CD8-positive, alpha-beta memory T cell (primary cell): ENCODE data around the gene DRC1. TPM values are rescaled to one million over a fixed set of nuclear protein-coding genes. Genes with fewer than 3 reads are reported as not detected.
A peak's percentile ranks its signal among the peaks of the same experiment; 100 is the strongest.

Experiments used
- CTCF ChIA-PET: fragments of 350-600 bp; sonication (Branson Sonifier 250); formaldehyde crosslinking; loops from one replicate; lab custom pipeline; 2021; ENCODE audit warnings: antibody characterized with exemption; lab: Charles Lee
- POLR2A ChIA-PET: fragments of 350-600 bp; sonication (Branson Sonifier 250); formaldehyde crosslinking; loops from one replicate; lab custom pipeline; 2021; ENCODE audit warnings: antibody characterized with exemption; lab: Charles Lee
- DNase-seq, 5 donors: peaks; one replicate each; pipeline versions ENCODE4 v3.0.0 to v3.0.0-alpha.2; 2020 to 2022; ENCODE audit warnings: mixed read lengths in 1 of 5
- H3K27ac ChIP-seq: one replicate; pipeline ENCODE4 v1.7.0; 2013; ENCODE audit warnings: low read depth, mild to moderate bottlenecking, low read length, moderate library complexity
- H3K27me3 ChIP-seq: 2 replicates; pipeline ENCODE4 v1.7.0; 2013; ENCODE audit warnings: low read length, mild to moderate bottlenecking; ENCODE audit not compliant: insufficient read depth, poor library complexity, severe bottlenecking
- H3K36me3 ChIP-seq: 2 replicates; pipeline ENCODE4 v1.7.0; 2013; ENCODE audit warnings: mild to moderate bottlenecking, low read length, moderate library complexity; ENCODE audit not compliant: insufficient read depth
- H3K4me1 ChIP-seq: 2 replicates; pipeline ENCODE4 v1.7.0; 2013; ENCODE audit warnings: mild to moderate bottlenecking, low read length, moderate library complexity; ENCODE audit not compliant: insufficient read depth
- H3K4me3 ChIP-seq: 2 replicates; pipeline ENCODE4 v1.7.0; 2013; ENCODE audit warnings: mild to moderate bottlenecking, low read length
- H3K9me3 ChIP-seq: 2 replicates; pipeline ENCODE4 v1.7.0; 2013; ENCODE audit warnings: mild to moderate bottlenecking, low read length
- H3K27ac Mint-ChIP-seq, 8 donors: one replicate each; pipeline ENCODE4 v1.8.0; 2020 to 2021; ENCODE audit warnings: mixed read lengths in 8 of 8, mild to moderate bottlenecking in 6 of 8, inconsistent platforms in 3 of 8, moderate library complexity in 3 of 8
- H3K27me3 Mint-ChIP-seq, 2 donors: one replicate each; pipeline ENCODE4 v1.8.0; 2020 to 2021; ENCODE audit warnings: mixed read lengths in 2 of 2, mild to moderate bottlenecking in 1 of 2, moderate library complexity in 1 of 2
- H3K36me3 Mint-ChIP-seq, 3 donors: one replicate each; pipeline ENCODE4 v1.8.0; 2020 to 2021; ENCODE audit warnings: mixed read lengths in 3 of 3, inconsistent platforms in 1 of 3, mild to moderate bottlenecking in 1 of 3
- H3K4me1 Mint-ChIP-seq, 3 donors: one replicate each; pipeline ENCODE4 v1.8.0; 2020 to 2021; ENCODE audit warnings: mixed read lengths in 3 of 3, inconsistent platforms in 1 of 3, mild to moderate bottlenecking in 1 of 3
- H3K4me3 Mint-ChIP-seq, 7 donors: one replicate each; pipeline ENCODE4 v1.8.0; 2020 to 2021; ENCODE audit warnings: mixed read lengths in 7 of 7, mild to moderate bottlenecking in 6 of 7, moderate library complexity in 4 of 7, inconsistent platforms in 2 of 7
- H3K9me3 Mint-ChIP-seq, 5 donors: one replicate each; pipeline ENCODE4 v1.8.0; 2020 to 2022; ENCODE audit warnings: mixed read lengths in 5 of 5, mild to moderate bottlenecking in 3 of 5, moderate library complexity in 2 of 5, inconsistent platforms in 1 of 5
- polyA plus RNA-seq: library from polyadenylated mRNA; unstranded; fragments of 300-500 nt; fragmentation: Illumina TruSeq; gene quantifications from one replicate; pipeline ENCODE4 v1.2.3, GENCODE V29; 2021
- total RNA-seq, 2 experiments: library from RNA; stranded (reverse); gene quantifications; one replicate each; pipeline ENCODE4 v1.2.3, GENCODE V29; 2021

Gene DRC1
- total and polyA plus RNA-seq, 3 experiments from 2014 or later, result not detected

GRCh38 chr2:26474261-26474785 is 72.6 kb downstream of the DRC1 start:
- ChIA-PET CTCF (no interaction called here), POLR2A (no interaction called here)
- no peaks in the 10 kb centered on the region for H3K27me3 Mint-ChIP-seq
- DNase-seq, result no peak
- peaks cover 0 to 8% (median 7%) of the 10 kb centered on the region in 5 donors for H3K9me3 Mint-ChIP-seq
- no peaks in the 10 kb centered on the region for H3K36me3 ChIP-seq
- no peak overlapping the region for H3K4me3 ChIP-seq
- H3K36me3 Mint-ChIP-seq, result peaks cover 0 to 7% (median 0%) of the 10 kb centered on the region in 3 donors
- H3K27ac Mint-ChIP-seq, result no peak overlapping the region
- no peak overlapping the region for H3K4me3 Mint-ChIP-seq
- no peaks in the 10 kb centered on the region for H3K4me1 ChIP-seq
- no peak overlapping the region for H3K27ac ChIP-seq
- H3K27me3 ChIP-seq, result no peaks in the 10 kb centered on the region
- H3K4me1 Mint-ChIP-seq, result peaks cover 3 to 6% (median 4%) of the 10 kb centered on the region in 3 donors
- peaks cover 3% of the 10 kb centered on the region for H3K9me3 ChIP-seq

DNA sequence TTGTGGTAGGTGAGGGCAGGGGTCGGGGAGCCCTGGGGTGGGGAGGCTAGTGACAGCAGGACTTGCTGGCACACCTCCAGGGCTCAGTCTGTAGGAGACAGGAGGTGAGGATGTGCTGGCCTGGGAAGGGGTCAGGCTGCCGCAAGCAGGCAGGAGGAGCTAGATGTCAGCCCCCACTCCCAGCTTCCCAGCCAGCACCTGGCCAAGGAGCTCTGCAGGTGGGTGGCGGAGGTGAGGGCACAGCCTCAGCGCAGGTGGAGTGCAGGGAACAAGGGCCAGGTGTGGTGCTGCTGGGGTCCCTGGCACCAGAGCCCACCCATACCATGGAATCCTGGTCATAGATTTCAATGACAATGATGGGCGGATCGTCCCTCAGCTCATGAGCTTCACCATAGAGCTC is 73.3 kb downstream of the DRC1 start:
- Histone ChIP-seq H3K36me3 (no peaks in the 10 kb centered on the region), H3K27me3 (no peaks in the 10 kb centered on the region), H3K27ac (no peak overlapping the region), H3K9me3 (no peaks in the 10 kb centered on the region), H3K4me3 (no peak overlapping the region), H3K4me1 (no peaks in the 10 kb centered on the region)
- Mint-ChIP-seq H3K36me3 (peaks cover 0 to 3% (median 0%) of the 10 kb centered on the region in 3 donors), H3K27ac (no peak overlapping the region), H3K9me3 (peaks cover 0 to 4% (median 1%) of the 10 kb centered on the region in 5 donors), H3K27me3 (no peaks in the 10 kb centered on the region), H3K4me3 (no peak overlapping the region), H3K4me1 (peaks cover 3 to 6% (median 4%) of the 10 kb centered on the region in 3 donors)
- no peak for DNase-seq
- POLR2A ChIA-PET, result no interaction called here
- CTCF ChIA-PET, result no interaction called here

DNA sequence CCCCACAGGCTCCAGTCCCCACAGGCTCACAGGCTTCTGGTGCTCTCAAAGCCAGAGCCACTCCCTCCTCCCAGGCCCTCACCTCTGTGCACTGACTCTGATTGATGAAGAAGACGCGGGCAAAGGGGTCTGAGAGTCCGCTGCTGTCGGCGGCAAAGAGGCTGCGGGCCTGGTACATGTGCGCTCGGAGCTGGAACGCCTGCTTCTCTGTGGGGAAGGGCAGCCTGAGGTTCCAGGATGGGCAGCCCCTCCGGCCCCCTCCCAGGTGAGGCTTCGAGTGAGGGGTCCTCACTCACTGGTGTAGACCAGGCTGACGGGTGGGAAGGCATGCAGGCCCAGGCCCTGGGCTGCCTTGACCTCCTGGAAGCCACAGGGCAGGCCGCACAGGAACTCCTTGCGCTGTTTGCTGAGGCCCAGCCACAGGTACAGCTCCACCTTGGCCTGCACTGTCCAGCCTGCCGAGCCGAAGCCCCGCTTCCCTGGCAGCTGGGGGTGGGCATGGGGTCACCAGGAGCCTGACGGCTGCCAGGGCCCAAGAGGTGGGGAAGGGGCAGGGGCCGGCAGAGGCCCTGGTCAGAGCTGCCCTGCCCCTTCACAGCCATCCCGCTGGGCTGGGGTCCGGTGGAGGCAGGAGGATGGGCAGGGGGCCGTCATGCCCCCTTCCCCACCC is 74.2 kb downstream of the DRC1 start:
- H3K4me3 Mint-ChIP-seq, result no peak overlapping the region
- no peaks in the 10 kb centered on the region for H3K27me3 Mint-ChIP-seq
- Histone ChIP-seq H3K27ac (no peak overlapping the region), H3K4me1 (no peaks in the 10 kb centered on the region), H3K9me3 (no peaks in the 10 kb centered on the region), H3K27me3 (no peaks in the 10 kb centered on the region), H3K4me3 (no peak overlapping the region), H3K36me3 (no peaks in the 10 kb centered on the region)
- peaks cover 3 to 6% (median 4%) of the 10 kb centered on the region in 3 donors for H3K4me1 Mint-ChIP-seq
- peaks cover 0 to 2% (median 0%) of the 10 kb centered on the region in 5 donors for H3K9me3 Mint-ChIP-seq
- H3K36me3 Mint-ChIP-seq, result no peaks in the 10 kb centered on the region
- ChIA-PET CTCF (no interaction called here), POLR2A (no interaction called here)
- no peak for DNase-seq
- H3K27ac Mint-ChIP-seq, result no peak overlapping the region

DNA sequence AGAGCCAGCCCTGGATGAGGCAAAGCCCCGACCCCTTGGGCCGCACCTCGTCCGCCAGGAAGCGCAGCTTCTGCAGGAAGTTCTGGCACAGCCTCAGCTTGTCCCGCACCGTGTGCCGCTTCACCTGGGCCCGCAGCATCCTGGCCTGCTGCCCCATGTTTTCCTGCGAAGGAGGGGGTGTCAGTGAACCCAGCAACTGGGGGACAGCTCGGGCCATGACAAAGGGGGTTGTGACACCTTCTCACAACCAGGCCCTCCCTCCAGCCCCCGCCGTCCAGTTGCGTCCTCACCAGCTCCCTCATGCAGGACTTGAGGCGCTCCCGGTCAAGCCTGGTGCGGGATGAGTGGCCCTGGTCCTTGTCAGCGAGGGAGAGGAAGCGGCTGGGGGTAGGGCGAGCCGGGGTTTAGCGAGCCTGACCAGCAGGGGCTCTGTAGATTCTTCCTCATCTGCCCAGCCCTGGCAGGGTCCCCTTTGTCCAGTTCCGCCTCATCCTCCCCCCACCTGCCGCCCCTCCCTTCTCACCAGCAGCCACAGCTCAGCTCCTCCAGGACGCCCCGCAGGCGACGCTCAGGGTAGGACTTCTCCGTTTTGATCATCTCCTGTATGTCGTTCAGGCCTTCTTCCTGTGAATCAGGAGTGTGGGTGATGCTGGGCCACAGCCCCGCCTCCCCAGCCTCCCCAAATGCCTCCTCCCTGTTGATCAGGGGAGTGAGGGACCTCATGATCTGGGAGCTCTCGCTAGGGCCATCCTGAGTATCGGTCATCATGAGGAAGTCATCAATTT is 75.6 kb downstream of the DRC1 start:
- Histone ChIP-seq H3K27ac (no peak overlapping the region), H3K36me3 (no peaks in the 10 kb centered on the region), H3K27me3 (no peaks in the 10 kb centered on the region), H3K4me3 (no peak overlapping the region), H3K4me1 (no peaks in the 10 kb centered on the region), H3K9me3 (no peaks in the 10 kb centered on the region)
- POLR2A ChIA-PET, result no interaction called here
- H3K9me3 Mint-ChIP-seq, result no peaks in the 10 kb centered on the region
- peak overlapping the region in 5 of 7 donors; percentile 53 to 76 (median 68) for H3K4me3 Mint-ChIP-seq
- H3K27me3 Mint-ChIP-seq, result no peaks in the 10 kb centered on the region
- no peak for DNase-seq
- peak overlapping the region in 4 of 8 donors; percentile 59 to 89 (median 66) for H3K27ac Mint-ChIP-seq
- H3K36me3 Mint-ChIP-seq, result no peaks in the 10 kb centered on the region
- CTCF ChIA-PET, result no interaction called here
- H3K4me1 Mint-ChIP-seq, result peaks cover 3 to 6% (median 4%) of the 10 kb centered on the region in 3 donors

DNA sequence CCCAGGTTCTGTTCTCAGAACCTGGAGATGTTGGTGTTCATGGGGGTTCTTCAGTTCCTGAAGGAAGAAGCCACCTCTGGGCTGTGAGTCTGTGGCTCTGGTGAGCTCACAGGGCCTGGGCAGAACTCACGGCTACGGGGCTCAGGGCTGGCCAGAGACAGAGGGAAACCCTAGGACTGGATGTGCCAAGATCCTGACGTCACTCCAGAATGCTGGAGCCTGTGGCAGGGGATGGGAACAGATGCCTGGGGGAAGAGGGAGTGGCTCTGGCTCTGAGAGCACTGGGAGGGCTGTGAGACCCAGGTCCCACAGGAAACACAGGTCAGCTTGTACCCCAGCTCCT is 76.2 kb downstream of the DRC1 start, which contains the start of gene OTOF:
Gene OTOF, minus strand, starts transcription at position 214 of the 343 bp plus-strand sequence.
- Mint-ChIP-seq H3K9me3 (no peaks in the 10 kb centered on the region), H3K27ac (peak within 1 kb of the TSS in 5 of 8 donors; percentile 59 to 89 (median 66)), H3K4me3 (peak within 1 kb of the TSS in 6 of 7 donors; percentile 40 to 76 (median 68)), H3K36me3 (no peaks in the 10 kb centered on the region), H3K4me1 (peaks cover 3 to 6% (median 4%) of the 10 kb centered on the region in 3 donors), H3K27me3 (no peaks in the 10 kb centered on the region)
- ChIA-PET CTCF (no interaction called here), POLR2A (no interaction called here)
- no peaks in the 10 kb centered on the region for H3K4me1 ChIP-seq
- no peaks in the 10 kb centered on the region for H3K9me3 ChIP-seq
- no peak within 1 kb of the TSS for H3K4me3 ChIP-seq
- no peak within 1 kb of the TSS for H3K27ac ChIP-seq
- no peaks in the 10 kb centered on the region for H3K27me3 ChIP-seq
- no peaks in the 10 kb centered on the region for H3K36me3 ChIP-seq
- no peak for DNase-seq

DNA sequence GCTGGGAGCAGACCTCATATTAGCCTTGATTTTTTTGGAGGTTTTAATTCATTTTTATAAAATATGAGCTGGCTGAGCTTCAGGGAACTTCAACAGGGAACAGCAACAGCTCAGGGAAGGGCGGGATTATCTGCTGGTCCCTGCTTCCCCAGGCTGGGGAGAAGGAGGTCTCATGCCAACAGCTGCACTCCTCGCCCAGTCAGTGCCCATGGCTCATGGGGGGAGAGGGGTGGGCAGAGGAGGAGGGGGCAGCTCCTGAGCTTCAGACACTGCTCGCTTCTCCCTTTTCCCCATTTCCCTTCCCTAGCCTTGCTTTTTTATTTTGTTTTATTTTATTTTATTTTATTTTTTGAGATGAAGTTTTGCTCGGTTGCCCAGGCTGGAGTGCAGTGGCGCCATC is 76.6 kb downstream of the DRC1 start:
- H3K4me1 ChIP-seq, result no peaks in the 10 kb centered on the region
- Mint-ChIP-seq H3K27me3 (no peaks in the 10 kb centered on the region), H3K9me3 (no peaks in the 10 kb centered on the region), H3K4me3 (peak overlapping the region in 1 of 7 donors; percentile 40), H3K4me1 (peaks cover 3 to 6% (median 4%) of the 10 kb centered on the region in 3 donors), H3K36me3 (no peaks in the 10 kb centered on the region), H3K27ac (no peak overlapping the region)
- CTCF ChIA-PET, result no interaction called here
- H3K27ac ChIP-seq, result no peak overlapping the region
- no peak for DNase-seq
- H3K4me3 ChIP-seq, result no peak overlapping the region
- H3K9me3 ChIP-seq, result no peaks in the 10 kb centered on the region
- H3K36me3 ChIP-seq, result no peaks in the 10 kb centered on the region
- no peaks in the 10 kb centered on the region for H3K27me3 ChIP-seq
- POLR2A ChIA-PET, result no interaction called here

- Histone ChIP-seq H3K36me3 (no peaks in the 10 kb centered on the region), H3K4me1 (no peaks in the 10 kb centered on the region), H3K4me3 (no peak overlapping the region), H3K9me3 (no peaks in the 10 kb centered on the region), H3K27me3 (no peaks in the 10 kb centered on the region), H3K27ac (no peak overlapping the region)
- Mint-ChIP-seq H3K4me1 (peaks cover 3 to 6% (median 4%) of the 10 kb centered on the region in 3 donors), H3K27me3 (no peaks in the 10 kb centered on the region), H3K4me3 (no peak overlapping the region), H3K9me3 (no peaks in the 10 kb centered on the region), H3K36me3 (no peaks in the 10 kb centered on the region), H3K27ac (peak overlapping the region in 1 of 8 donors; percentile 29)
- no peak for DNase-seq
- POLR2A ChIA-PET, result no interaction called here
- CTCF ChIA-PET, result no interaction called here
Measured at GRCh38 chr2:26479131-26479788, 77.5 kb downstream of the DRC1 start.
